Measurements from ENCODE around the gene KRT23.

DNA sequence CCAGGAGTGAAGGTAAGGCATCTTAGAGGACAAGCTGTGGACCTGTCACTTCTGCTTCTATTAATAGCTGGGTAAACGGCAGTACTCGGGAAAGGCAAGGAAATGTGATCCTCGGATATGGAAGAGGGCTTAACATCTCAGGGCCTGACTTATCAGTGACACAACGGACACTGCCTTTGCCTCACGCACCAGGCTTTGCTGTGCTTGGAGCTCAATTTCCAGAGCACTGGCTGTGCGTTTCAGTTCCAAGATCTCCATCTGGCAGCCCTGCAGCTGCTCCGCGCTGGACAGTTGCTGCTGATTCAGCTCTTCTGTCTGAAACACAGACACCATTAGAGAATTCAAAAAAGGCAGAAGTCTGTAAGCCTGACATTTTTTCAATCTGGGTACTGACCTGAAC lies 43.1 kb upstream of the KRT23 start:
- TF ChIP-seq, protein P1, sequence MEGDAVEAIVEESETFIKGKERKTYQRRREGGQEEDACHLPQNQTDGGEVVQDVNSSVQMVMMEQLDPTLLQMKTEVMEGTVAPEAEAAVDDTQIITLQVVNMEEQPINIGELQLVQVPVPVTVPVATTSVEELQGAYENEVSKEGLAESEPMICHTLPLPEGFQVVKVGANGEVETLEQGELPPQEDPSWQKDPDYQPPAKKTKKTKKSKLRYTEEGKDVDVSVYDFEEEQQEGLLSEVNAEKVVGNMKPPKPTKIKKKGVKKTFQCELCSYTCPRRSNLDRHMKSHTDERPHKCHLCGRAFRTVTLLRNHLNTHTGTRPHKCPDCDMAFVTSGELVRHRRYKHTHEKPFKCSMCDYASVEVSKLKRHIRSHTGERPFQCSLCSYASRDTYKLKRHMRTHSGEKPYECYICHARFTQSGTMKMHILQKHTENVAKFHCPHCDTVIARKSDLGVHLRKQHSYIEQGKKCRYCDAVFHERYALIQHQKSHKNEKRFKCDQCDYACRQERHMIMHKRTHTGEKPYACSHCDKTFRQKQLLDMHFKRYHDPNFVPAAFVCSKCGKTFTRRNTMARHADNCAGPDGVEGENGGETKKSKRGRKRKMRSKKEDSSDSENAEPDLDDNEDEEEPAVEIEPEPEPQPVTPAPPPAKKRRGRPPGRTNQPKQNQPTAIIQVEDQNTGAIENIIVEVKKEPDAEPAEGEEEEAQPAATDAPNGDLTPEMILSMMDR (IDR thresholded peaks at IDR 0.05; ENCODE audit: low read depth, low read length, poor library complexity, severe bottlenecking): no peak
- no peak for TF ChIP-seq EZH2phosphoT487 (IDR thresholded peaks at IDR 0.05; ENCODE audit: borderline replicate concordance, low read length)

Measured in DOHH2 (cell line).